ENCODE data around the gene CLCN4. TPM values are rescaled to one million over a fixed set of nuclear protein-coding genes. Genes with fewer than 3 reads are reported as not detected.
A peak's percentile ranks its signal among the peaks of the same experiment; 100 is the strongest.

Gene CLCN4
- total RNA-seq (under 1 TPM in 4 of 5 experiments, not detected in 1; 0.11 to 0.42 (median 0.20) TPM), polyA plus RNA-seq (under 1 TPM in 1 of 2 donors, not detected in 1; 0.02 TPM), total RNA-seq (not detected)

DNA sequence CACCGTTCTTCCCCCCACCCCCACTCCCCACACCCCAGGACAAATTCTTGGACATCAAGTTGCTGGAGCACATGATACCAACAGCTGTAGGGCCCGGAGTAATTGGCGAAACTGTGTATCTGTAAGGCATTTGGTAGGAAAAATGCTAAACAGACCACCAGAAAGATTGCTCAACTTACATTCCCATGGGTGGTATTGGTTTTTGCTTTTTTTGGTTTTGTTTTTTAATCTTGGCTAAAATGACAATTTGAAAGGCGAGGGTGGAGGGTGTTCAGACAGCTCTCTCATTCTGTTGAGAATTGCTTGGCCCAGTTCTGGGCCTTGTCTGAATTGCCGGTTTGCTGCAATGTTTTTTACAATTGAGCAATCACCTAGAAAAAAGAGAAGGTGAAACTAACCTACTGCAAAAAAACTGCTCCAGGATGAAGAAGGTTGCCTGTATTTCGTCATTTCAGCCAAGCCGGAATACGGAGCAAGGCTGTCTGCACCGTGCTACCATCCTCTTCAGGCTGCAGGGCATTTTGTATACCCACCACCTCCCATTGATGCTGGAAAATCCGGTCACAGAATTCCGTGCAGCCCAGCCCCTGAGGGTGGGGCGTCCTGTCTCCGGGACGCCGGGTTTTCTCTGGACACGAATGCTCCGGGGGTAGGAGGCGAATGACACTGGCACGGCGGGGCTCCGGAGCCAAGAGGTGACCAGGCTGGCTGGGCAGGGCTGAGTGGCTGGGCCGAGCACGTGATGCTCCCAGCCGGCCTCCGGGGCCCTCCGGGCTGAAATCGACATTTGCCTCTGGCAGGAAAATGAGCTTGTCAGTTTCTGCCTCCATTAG is at the start of gene CLCN4:
CLCN4 (plus strand) TSS at position 777 of the 833 bp plus-strand sequence. CDS start 28,058 bp downstream, outside the sequence.
- H3K36me3 ChIP-seq (ENCODE audit: control insufficient read depth in 2 of 3, insufficient read depth in 3 of 3, low read length in 3 of 3): no peaks in the 10 kb centered on the region

DNA sequence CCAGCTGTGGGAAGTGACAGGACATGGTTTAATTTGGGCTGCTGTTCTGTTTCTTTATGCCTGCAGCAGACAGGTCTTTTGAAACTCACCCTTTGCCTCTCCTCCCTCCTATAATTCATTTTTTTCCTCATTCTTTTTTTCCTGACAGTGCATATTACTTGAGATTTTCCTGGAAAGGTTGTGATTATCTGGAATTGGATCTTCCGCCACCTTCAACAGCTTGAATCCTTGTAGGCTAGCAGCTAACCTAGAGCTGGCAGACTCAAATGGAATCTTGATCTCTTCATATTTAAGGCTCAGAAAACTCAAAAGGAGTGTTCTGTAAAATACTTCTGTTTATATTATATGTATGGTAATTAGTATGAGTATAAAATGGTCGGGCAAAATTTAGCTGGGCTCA is 49.3 kb upstream of the CLCN4 start:
- POLR2A ChIA-PET: interaction anchor here (1.6 to 4.4 kb wide), 4 partner anchors 9 to 95 kb away, joined by 4 to 26 read pairs (median 10); no protein-coding TSS in a partner anchor
- no peak for ATAC-seq
- peak overlapping the region in 8 of 10 donors; percentile 48 to 78 (median 60) for H3K4me3 Mint-ChIP-seq
- DNase-seq: no peak
- Histone ChIP-seq H3K36me3 (ENCODE audit: control insufficient read depth in 2 of 3, insufficient read depth in 3 of 3, low read length in 3 of 3) (peaks cover 0 to 11% (median 0%) of the 10 kb centered on the region in 3 experiments), H3K27ac (ENCODE audit: low read depth, low read length) (peak overlapping the region; percentile 81), H3K4me3 (ENCODE audit: low read length) (peak overlapping the region; percentile 34), H3K9me3 (ENCODE audit: control insufficient read depth in 2 of 3, low read length in 3 of 3) (no peaks in the 10 kb centered on the region), H3K4me1 (ENCODE audit: control insufficient read depth in 2 of 2, insufficient read depth in 2 of 2, low read length in 2 of 2) (peaks cover 52 to 62% of the 10 kb centered on the region in 2 donors), H3K27me3 (ENCODE audit: control insufficient read depth in 2 of 2, insufficient read depth in 2 of 2, low read length in 2 of 2) (no peaks in the 10 kb centered on the region)
- H3K27me3 Mint-ChIP-seq: no peaks in the 10 kb centered on the region
- peak overlapping the region; percentile 81 to 100 (median 94) for H3K27ac Mint-ChIP-seq
- CTCF ChIA-PET: interaction anchor here (3.0 kb wide), 1 partner anchor 11 kb away, joined by 17 read pairs; no protein-coding TSS in a partner anchor
- H3K36me3 Mint-ChIP-seq: peaks cover 0 to 28% (median 8%) of the 10 kb centered on the region in 5 donors
- peaks cover 12 to 73% (median 61%) of the 10 kb centered on the region in 7 donors for H3K4me1 Mint-ChIP-seq
- intact Hi-C loops (cut with micrococcal nuclease): loop anchor here (1.0 to 5.0 kb wide), 4 partner anchors 9 to 1650 kb away; partner anchors contain the start of genes MSL3 (in 1 of the 2) and TBL1X (in 1 of the 2)
- H3K9me3 Mint-ChIP-seq: no peaks in the 10 kb centered on the region

More for the DNA sequence above, at the start of gene CLCN4:
- DNase-seq: no peak
- peak; percentile 32 for ATAC-seq
- Mint-ChIP-seq H3K9me3 (peaks cover 0 to 1% (median 0%) of the 10 kb centered on the region in 11 donors), H3K27ac (no peak within 1 kb of the TSS), H3K27me3 (peaks cover 21 to 50% (median 35%) of the 10 kb centered on the region in 5 donors), H3K36me3 (peaks cover 0 to 4% (median 0%) of the 10 kb centered on the region in 5 donors), H3K4me1 (peaks cover 0 to 7% (median 4%) of the 10 kb centered on the region in 7 donors), H3K4me3 (peak within 1 kb of the TSS in 5 of 10 donors; percentile 11 to 36 (median 27))
- no peak within 1 kb of the TSS for H3K27ac ChIP-seq (ENCODE audit: low read depth, low read length)
- no peaks in the 10 kb centered on the region for H3K9me3 ChIP-seq (ENCODE audit: control insufficient read depth in 2 of 3, low read length in 3 of 3)
- H3K27me3 ChIP-seq (ENCODE audit: control insufficient read depth in 2 of 2, insufficient read depth in 2 of 2, low read length in 2 of 2): no peaks in the 10 kb centered on the region
- ChIA-PET POLR2A (no interaction called here), CTCF (no interaction called here)
- intact Hi-C loops (cut with micrococcal nuclease): no loop called here
- H3K4me1 ChIP-seq (ENCODE audit: control insufficient read depth in 2 of 2, insufficient read depth in 2 of 2, low read length in 2 of 2): no peaks in the 10 kb centered on the region
- no peak within 1 kb of the TSS for H3K4me3 ChIP-seq (ENCODE audit: low read length)

GRCh38 chrX:10108288-10108687 is 48.5 kb upstream of the CLCN4 start:
- no peaks in the 10 kb centered on the region for H3K27me3 ChIP-seq (ENCODE audit: control insufficient read depth in 2 of 2, insufficient read depth in 2 of 2, low read length in 2 of 2)
- POLR2A ChIA-PET: interaction anchor here (1.5 to 4.4 kb wide), 2 partner anchors 24 to 92 kb away, joined by 4 to 26 read pairs; no protein-coding TSS in a partner anchor
- H3K27me3 Mint-ChIP-seq: no peaks in the 10 kb centered on the region
- H3K27ac Mint-ChIP-seq: peak overlapping the region; percentile 76 to 100 (median 94)
- CTCF ChIA-PET: interaction anchor here (3.0 kb wide), 1 partner anchor 11 kb away, joined by 17 read pairs; no protein-coding TSS in a partner anchor
- H3K36me3 ChIP-seq (ENCODE audit: control insufficient read depth in 2 of 3, insufficient read depth in 3 of 3, low read length in 3 of 3): peaks cover 0 to 5% (median 0%) of the 10 kb centered on the region in 3 experiments
- no peak overlapping the region for H3K4me3 ChIP-seq (ENCODE audit: low read length)
- ATAC-seq (no peak), DNase-seq (peak in 1 of 9 donors; percentile 12)
- peaks cover 12 to 80% (median 68%) of the 10 kb centered on the region in 7 donors for H3K4me1 Mint-ChIP-seq
- intact Hi-C loops (cut with micrococcal nuclease): loop anchor here in 1 of 2 donors (5.0 kb wide), 1 partner anchor 1649 kb away; the partner anchor contains the start of gene MSL3
- H3K27ac ChIP-seq (ENCODE audit: low read depth, low read length): peak overlapping the region; percentile 81
- H3K4me1 ChIP-seq (ENCODE audit: control insufficient read depth in 2 of 2, insufficient read depth in 2 of 2, low read length in 2 of 2): peaks cover 60 to 65% of the 10 kb centered on the region in 2 donors
- H3K4me3 Mint-ChIP-seq: peak overlapping the region; percentile 19 to 78 (median 56)
- no peaks in the 10 kb centered on the region for H3K9me3 ChIP-seq (ENCODE audit: control insufficient read depth in 2 of 3, low read length in 3 of 3)
- H3K36me3 Mint-ChIP-seq: peaks cover 0 to 28% (median 5%) of the 10 kb centered on the region in 5 donors
- H3K9me3 Mint-ChIP-seq: no peaks in the 10 kb centered on the region

DNA sequence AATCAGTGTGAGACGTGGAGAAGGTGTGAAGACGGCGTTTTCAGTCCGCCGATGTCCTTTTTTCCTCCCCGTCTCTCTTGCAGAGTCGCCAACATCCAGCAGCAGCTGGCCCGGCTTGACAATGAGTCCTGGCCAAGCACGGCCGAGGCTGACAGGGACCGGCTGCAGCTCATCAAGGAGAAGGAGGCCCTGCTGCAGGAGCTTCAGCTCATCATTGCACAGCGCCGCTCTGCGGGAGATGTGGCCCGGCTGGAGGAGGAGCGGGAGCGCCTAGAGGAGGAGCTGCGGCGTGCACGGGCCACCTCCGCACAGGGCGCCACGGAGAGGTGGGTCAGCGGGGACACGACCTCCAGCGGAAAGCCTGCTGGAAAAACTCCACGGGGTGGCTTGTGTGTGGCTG is 47.1 kb upstream of the CLCN4 start:
- ATAC-seq (no peak), DNase-seq (no peak)
- intact Hi-C loops (cut with micrococcal nuclease): loop anchor here in 1 of 2 donors (5.0 to 10.0 kb wide), 2 partner anchors 765 to 1648 kb away; partner anchors contain the start of gene MSL3
- H3K27me3 ChIP-seq (ENCODE audit: control insufficient read depth in 2 of 2, insufficient read depth in 2 of 2, low read length in 2 of 2): no peaks in the 10 kb centered on the region
- H3K36me3 ChIP-seq (ENCODE audit: control insufficient read depth in 2 of 3, insufficient read depth in 3 of 3, low read length in 3 of 3): no peaks in the 10 kb centered on the region
- H3K4me1 Mint-ChIP-seq: peaks cover 12 to 81% (median 69%) of the 10 kb centered on the region in 7 donors
- ChIA-PET CTCF (interaction anchor here (2.6 to 3.2 kb wide), 3 partner anchors 9 to 112 kb away, joined by 12 to 18 read pairs (median 17); no protein-coding TSS in a partner anchor), POLR2A (interaction anchor here (1.5 to 4.7 kb wide), 4 partner anchors 9 to 93 kb away, joined by 4 to 39 read pairs (median 20); no protein-coding TSS in a partner anchor)
- H3K4me1 ChIP-seq (ENCODE audit: control insufficient read depth in 2 of 2, insufficient read depth in 2 of 2, low read length in 2 of 2): peaks cover 61 to 65% of the 10 kb centered on the region in 2 donors
- H3K36me3 Mint-ChIP-seq: peaks cover 0 to 23% (median 0%) of the 10 kb centered on the region in 5 donors
- H3K9me3 Mint-ChIP-seq: no peaks in the 10 kb centered on the region
- H3K27ac ChIP-seq (ENCODE audit: low read depth, low read length): peak overlapping the region; percentile 81
- H3K4me3 ChIP-seq (ENCODE audit: low read length): peak overlapping the region; percentile 57
- H3K27ac Mint-ChIP-seq: peak overlapping the region in 7 of 9 donors; percentile 23 to 100 (median 94)
- H3K4me3 Mint-ChIP-seq: peak overlapping the region in 5 of 10 donors; percentile 14 to 70 (median 34)
- no peaks in the 10 kb centered on the region for H3K9me3 ChIP-seq (ENCODE audit: control insufficient read depth in 2 of 3, low read length in 3 of 3)
- no peaks in the 10 kb centered on the region for H3K27me3 Mint-ChIP-seq

GRCh38 chrX:10110316-10110935 is 46.3 kb upstream of the CLCN4 start:
- H3K36me3 ChIP-seq (ENCODE audit: control insufficient read depth in 2 of 3, insufficient read depth in 3 of 3, low read length in 3 of 3): no peaks in the 10 kb centered on the region
- peaks cover 0 to 22% (median 0%) of the 10 kb centered on the region in 5 donors for H3K36me3 Mint-ChIP-seq
- no peak for ATAC-seq
- H3K27ac Mint-ChIP-seq: peak overlapping the region; percentile 96 to 100 (median 98)
- peaks cover 12 to 76% (median 66%) of the 10 kb centered on the region in 7 donors for H3K4me1 Mint-ChIP-seq
- H3K27me3 Mint-ChIP-seq: no peaks in the 10 kb centered on the region
- H3K27ac ChIP-seq (ENCODE audit: low read depth, low read length): peak overlapping the region; percentile 81
- no peak for DNase-seq
- intact Hi-C loops (cut with micrococcal nuclease): loop anchor here in 1 of 2 donors (10.0 kb wide), 1 partner anchor 766 kb away; no protein-coding TSS in a partner anchor
- POLR2A ChIA-PET: interaction anchor here (0.6 to 4.7 kb wide), 11 partner anchors 9 to 98 kb away, joined by 3 to 39 read pairs (median 7); no protein-coding TSS in a partner anchor
- peak overlapping the region; percentile 77 to 93 (median 87) for H3K4me3 Mint-ChIP-seq
- CTCF ChIA-PET: interaction anchor here (0.6 to 4.8 kb wide), 8 partner anchors 13 to 113 kb away, joined by 3 to 23 read pairs (median 6); no protein-coding TSS in a partner anchor
- peak overlapping the region; percentile 57 for H3K4me3 ChIP-seq (ENCODE audit: low read length)
- H3K4me1 ChIP-seq (ENCODE audit: control insufficient read depth in 2 of 2, insufficient read depth in 2 of 2, low read length in 2 of 2): peaks cover 61 to 65% of the 10 kb centered on the region in 2 donors
- no peaks in the 10 kb centered on the region for H3K9me3 Mint-ChIP-seq
- H3K9me3 ChIP-seq (ENCODE audit: control insufficient read depth in 2 of 3, low read length in 3 of 3): no peaks in the 10 kb centered on the region
- no peaks in the 10 kb centered on the region for H3K27me3 ChIP-seq (ENCODE audit: control insufficient read depth in 2 of 2, insufficient read depth in 2 of 2, low read length in 2 of 2)
